NCI-H510A (cell line): ENCODE results near the gene LAMP2.
"Not testable (repeated sequence)": the region's sequence is repeated elsewhere in the genome, so short reads cannot be mapped to it uniquely, and the experiment has no call there.

Source experiments
- DNase-seq: peaks from one replicate; lab custom pipeline; 2025; lab: John Stamatoyannopoulos, UW

LAMP2 gene

DNA sequence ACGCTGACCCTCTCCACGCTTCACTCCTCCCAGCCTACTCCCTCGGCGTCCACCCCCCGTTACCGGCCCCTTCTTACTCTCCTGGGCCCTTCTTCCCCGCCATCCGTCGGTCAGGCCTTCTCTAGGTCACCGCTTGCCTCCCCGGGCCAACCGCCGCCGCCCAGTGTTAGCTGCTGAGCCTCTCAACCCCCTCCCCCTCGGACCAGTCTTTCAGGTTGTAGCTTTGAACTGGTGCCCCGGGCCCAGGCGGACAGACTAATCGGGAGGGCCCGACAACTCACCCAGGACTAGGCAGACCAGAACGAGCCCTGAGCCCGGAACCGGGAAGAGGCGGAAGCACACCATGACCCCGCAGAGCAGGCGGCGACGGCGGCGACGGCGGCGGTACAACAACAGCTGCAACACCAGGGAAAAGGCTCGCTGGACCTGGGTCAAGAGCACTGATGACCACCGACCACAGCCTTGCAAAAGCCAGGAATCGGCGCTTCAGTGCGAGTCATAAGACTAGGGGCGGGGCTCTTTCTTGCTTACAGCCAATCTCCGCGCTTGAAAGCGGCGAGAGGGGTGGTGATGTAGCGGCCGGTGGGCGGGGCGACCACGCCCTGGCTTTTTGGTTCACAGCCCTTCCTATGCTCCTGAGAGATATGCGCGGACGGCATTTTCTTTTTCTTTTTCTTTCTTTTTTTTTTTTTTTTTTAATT is at the start of gene LAMP2:
TSS of gene LAMP2 (minus strand) at position 472 of the 701 bp plus-strand sequence. CDS start at position 345, 127 bp downstream.
- peak; percentile 78 for DNase-seq

DNA sequence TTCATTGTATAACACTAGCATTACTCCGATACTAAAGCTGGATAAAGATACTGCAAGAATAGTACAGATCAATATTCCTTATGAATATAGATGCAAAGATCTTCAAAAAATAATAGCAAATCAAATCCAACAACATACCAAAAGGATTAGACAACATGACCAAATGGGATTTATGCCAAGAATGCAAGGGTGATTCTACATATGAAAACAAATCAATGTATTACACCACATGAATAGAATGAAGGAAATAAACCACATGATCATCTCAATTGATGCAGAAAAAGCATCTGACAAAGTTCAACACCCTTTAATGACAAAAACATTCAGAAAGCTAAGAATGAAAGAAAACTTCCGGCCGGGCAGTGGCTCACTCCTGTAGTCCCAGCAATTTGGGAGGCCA is 48.8 kb upstream of the LAMP2 start:
- no peak for DNase-seq

DNA sequence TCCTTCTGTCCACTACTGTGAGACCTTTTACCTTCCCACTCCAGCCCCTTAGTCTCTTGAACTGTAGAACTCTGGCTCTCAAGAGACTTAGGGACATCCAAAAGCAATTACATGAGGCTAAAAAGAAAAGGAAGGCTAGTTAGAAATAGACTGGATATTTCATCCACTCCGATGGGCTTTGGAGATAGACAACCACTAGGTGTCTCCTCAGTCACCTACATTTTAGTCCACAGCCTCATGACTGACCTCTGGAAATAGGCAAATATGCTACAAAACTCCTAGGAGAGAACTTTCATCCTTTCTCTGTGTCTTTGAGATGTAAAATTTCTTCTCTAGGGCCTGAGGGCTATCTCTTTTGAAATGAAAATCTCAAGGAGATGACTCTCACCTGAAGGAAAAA is 45.1 kb upstream of the LAMP2 start:
- DNase-seq, result no peak

DNA sequence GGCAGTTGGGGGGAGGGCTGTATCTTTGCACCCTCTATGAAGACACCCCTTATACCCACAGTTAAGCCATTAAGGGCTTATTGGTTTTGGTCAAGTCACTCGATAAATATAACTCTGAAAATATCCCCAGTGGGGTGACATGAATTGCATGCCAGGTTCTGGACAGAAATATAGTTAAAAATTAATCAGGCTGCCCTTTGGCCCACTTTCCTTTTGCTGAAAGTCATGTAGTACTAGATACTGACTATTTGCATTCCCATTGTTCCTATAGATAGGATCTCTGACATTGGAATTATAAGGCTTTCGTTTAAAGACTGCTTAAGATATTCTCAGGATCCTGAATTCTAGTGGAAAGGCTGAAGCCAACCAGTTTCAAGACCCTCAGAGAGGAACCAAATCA is 43.5 kb upstream of the LAMP2 start:
- DNase-seq, result no peak

DNA sequence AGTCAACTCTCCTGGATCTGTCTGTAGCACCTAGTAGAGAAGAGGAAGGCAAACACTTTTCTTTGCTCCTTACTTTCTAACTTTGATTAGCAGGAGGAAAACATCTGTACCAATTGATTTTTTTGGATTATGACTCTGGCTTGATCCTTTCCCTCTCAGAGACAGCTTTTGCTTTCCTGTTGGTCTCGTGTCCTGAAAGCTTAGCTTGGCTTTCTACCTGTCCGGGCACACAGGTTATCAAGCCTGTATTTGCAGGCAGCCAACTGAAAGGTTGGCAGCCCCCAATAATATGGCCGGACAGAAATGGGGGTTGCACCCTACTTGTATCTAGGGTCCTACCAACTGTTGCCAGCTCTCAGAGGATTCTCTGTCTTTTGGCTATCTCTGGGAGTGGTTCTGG is 43.1 kb upstream of the LAMP2 start:
- DNase-seq, result no peak

DNA sequence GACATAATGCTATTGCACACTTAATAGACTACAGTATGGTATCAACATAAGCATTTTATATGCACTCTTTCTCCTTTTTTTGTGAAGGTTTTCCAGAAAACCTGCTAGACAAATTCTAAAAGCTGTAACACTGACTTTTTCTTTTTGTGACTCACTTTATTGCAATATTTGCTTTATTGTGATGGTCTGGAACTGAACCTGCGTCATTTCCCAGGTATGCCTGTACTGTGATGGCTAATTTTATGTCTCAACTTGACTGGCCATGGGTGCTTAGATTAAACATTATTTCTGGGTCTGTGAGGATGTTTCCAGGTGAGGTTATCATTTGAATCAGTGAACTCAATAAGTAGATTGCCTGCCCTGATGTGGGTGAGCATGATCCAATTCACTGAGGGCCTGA is 35.5 kb upstream of the LAMP2 start:
- DNase-seq, result no peak

DNA sequence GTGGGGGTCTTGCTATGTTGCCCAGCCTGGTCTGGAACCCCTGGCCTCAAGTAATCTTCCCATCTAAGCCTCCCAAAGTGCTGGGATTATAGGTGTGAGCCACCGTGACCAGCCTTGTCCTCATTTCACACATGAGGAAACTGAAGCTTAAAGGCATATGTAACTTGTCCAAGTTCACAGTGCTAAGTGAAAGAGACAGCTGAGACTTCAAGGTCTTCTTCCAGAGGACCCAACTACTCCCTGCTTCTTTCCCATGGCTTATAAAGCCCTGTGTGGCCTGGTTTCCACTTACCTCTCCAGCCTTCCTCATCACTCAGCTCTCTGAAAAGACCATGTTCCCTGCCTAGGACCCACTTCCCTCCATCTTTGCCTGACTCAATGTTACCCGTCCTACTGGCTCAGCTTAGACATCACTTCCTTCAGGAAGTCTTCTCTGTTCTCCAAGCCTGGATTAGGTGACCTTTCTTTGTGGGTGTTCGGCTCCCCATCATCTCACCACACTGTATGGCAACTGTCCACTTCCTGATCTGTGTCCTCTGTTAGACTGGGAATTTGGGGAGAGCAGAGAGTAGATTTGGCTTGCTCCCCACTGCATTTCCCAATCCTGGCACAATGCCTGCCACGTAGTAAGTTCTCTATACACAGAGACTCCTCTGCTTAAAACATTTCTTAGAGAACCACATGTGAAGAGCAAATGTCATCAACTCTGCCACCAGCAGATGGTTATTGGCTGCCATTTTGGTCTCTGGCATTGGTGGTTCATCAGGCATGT is 30.4 kb upstream of the LAMP2 start:
- DNase-seq, result no peak

DNA sequence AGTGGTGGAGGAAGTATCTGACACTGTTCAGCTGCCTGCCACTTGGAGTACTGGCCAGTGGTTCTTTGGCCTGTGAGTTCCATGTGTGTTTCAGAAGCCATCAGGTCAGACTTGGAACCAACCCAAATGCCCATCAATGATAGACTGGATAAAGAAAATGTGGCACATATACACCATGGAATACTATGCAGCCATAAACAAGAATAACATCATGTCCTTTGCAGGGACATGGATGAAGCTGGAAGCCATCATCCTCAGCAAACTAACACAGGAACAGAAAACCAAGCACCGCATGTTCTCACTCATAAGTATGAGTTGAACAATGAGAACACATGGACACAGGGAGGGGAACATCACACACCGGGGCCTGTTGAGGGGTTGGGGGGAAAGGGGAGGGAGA is 21.0 kb upstream of the LAMP2 start:
- DNase-seq, result not testable (repeated sequence)

DNA sequence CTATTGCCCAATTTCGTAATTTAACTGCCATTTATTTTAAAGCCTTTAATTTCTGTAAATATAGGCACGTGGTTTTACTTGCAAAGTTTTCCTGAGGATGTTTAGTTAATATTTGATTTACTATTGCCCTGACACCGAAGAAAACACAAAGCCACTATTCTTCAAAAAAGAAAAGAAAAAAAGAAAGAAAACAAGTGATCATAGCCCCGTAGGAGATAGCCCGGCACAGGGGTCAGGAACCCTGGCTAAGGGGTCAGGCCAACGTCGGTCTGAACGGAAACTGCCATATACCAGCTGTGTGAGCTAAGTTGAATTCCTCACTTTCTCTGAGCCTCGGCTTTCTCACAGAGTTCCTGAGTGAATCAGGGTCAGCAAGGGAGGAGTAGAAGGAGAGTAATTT is 17.7 kb upstream of the LAMP2 start:
- no peak for DNase-seq

DNA sequence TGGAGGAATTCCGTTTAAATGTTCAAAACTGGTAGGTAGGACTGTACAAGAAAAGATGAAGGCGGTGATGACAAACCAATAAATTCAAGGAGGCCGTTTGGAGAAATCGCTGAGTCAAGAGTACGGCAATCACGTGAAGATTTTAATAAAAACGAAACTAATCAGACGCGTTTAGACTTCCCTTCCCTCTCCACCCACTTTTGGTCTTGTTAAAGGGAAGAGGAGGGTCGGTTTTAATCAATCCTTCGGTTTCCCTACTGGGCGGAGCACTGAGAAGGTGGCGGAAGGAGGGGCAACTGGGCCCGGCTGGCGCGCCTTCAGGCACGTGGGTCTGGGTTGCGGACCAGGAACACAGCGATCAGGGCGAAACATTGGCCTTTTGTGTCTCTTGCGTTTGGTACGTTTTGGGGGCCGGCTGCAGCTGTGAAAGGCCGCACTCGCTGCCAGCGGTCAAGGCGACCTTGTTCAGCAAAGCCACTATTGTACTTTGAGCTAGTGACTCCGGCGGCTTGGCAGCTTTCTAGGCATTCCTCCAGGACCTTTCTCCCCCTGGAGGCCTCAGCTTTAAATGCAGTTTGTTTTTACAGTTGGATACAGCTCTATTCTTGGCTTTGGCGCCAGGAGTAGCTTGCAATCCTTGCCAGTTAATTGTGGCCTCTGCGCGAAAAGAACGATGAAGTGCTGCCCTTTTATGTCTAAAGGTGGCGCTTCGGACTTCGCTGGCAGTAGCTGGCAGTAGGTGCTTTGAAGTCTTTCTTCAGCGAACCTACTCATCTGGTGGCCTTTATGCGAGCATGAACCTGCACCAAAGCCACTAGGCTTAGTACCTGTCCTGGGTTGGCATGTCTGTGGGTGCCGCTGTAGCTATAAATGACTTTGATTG is 16.8 kb upstream of the LAMP2 start:
- DNase-seq, result peak; percentile 78

DNA sequence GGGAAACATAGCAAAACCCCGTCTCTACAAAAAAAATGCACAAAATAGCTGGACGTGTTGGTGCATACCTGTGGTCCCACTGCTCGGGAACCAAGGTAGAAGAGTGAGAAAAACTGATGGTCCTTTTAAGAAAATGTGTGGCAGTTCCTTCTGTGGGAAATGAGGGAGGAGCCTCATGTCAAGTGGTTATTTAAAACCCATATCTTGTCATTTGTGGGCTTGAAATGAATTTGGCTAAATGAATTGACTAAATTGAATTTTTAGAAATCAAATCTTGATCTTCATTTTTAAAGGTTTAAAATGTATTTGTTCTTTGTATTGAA is 16.2 kb upstream of the LAMP2 start:
- no peak for DNase-seq

DNA sequence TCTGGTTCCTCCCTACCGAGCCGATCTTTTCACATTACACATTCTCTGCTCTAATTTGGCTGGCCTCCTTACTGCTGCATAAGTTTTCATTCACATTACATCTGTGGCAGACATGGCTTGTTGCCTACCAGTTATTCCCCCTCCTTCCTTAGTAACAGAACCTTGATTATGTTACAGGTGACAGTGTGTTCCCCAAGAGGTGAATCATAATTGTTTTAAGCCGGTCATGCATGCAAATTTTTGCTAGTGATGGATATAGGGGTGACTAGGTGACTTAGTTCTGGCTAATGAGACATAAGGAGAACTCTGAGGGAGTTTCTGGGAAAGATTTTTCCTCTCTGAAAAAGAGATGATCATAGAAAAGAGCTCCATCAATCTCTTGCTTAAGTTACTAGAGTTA is 8.4 kb upstream of the LAMP2 start:
- DNase-seq, result no peak

DNA sequence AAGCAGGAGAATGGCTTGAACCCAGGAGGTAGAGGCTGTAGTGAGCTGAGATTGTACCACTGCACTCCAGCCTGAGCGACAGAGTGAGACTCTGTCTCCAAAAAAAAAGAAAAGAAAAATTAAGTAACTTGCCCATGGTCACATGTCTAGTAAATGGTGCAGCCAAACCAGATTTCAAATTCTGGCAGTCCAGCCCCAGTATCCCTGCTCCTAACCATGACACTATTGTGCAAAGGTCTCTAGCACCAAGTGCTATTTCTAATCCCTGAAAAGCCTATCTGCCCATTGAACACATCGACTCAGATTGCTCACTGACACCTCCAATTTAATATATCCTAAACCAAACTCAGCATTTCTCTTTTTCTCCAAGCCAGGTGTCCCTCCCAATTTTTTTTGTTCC is 7.6 kb upstream of the LAMP2 start:
- no peak for DNase-seq

DNA sequence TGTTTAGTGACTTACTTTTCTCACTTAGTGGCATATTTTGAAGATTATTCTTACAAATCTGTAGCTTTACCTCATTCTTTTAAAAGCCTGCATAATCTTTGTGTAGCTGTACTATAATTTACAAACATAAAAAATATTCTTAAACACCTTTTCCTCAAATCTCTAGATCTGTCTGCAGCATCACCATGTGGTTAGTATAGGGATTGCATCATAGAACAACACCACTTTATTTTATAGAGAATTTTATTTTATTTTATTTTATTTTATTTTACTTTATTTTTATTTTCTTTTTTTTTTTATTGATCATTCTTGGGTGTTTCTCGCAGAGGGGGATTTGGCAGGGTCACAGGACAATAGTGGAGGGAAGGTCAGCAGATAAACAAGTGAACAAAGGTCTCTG is 6.4 kb upstream of the LAMP2 start:
- DNase-seq, result not testable (repeated sequence)

DNA sequence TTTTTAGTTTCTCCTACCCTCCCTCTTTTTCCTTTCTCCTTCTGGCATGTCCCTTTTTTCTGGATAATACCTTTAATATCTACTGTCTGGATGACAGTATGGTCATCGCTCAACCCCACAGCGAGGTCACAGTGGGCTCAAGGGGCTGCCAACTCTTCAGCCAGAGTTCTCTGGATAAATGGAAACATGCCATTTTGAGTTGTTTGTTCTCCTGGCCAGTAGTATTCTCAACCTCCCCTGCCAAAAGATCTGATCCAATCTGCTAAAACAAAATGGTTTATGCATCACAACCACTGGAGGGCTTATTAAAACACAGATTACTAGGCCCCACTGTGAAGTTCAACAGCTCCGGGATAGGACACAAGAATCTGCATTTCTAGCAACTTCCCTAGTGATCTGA is 5.0 kb upstream of the LAMP2 start:
- DNase-seq, result no peak

DNA sequence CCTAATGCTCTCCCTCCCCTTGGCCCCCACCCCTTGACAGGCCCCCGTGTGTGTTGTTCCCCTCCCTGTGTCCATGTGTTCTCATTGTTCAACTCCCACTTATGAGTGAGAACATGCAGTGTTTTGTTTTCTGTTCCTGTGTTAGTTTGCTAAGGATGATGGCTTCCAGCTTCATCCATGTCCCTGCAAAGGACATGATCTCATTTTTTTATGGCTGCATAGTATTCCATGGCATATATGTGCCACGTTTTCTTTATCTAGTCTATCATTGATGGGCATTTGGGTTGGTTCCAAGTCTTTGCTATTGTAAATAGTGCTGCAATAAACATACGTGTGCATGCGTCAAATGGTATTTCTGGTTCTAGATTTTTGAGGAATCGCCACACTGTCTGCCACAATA is 561 bp upstream of the LAMP2 start:
- not testable (repeated sequence) for DNase-seq

DNA sequence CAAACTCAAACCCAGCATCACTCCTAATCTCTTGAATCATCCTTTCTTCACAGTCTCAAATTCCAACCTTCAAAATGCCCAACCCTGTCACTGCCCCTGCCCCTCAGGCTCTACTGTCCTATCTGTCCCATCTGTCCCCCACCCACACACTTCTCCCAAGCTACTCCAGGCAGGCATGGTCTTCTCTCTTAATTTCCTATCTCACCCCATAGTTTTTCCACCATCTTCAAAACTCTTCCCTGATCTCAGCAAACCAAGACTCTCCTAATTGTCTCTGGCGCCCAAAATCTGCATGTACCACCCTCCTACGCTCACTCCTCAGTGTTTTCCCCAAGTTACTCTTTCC is 644 bp downstream of the LAMP2 start:
- no peak for DNase-seq

DNA sequence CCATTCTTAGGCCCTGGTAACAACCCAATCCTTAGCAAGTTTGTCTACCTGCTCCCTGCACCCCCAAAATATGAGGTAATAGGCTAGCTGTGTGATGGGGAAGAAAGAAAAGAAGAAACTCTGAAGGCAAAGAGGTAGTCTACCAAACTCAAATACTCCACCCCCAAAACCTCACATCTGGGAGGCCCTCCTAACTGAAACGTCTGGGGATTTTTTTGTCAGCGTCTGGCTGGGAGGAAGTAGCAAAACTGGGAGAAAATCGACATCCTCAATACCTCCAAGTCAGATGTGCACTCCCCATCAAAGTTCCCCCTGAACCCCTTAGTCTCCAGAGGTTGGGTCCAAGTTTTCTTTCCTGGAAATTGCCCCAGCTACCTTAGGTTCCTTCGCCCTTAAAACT is 1.0 kb downstream of the LAMP2 start:
- DNase-seq, result no peak

DNA sequence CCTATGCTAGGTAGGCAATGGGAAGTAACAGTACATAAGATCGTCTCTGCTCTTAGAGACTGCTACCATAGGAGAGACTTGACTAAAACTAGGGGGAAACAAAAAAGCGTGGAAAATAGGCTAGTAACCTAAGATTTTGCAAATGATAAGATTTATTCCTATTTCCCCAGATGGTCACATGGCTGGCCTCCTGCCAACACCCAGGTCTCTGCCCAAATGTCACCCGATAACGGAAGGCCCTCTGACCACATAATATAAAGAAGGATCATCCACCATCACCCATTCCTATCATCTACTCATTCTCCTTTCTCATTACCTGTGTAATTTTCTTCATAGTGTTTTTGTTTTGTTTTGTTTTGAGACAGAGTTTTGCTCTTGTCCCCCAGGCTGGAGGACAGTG is 4.7 kb downstream of the LAMP2 start:
- DNase-seq, result no peak

DNA sequence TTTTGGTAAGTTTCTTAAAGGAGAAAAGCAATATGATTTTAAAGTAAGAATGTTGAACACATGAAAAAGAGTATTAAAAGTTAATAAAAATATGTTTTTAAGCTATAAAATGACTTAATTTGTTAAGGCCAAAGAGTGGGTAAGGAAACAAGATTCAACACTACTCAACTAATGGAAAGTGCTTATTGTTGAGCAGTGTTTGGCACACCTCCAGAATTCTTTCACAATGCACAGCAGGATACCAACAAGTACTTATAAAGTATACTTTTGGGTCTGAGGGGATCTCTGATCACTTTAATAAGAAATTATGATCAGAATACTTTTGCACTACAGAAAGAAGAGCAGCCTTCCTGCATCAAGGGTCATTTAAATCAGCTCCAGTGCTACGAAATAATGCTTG is 5.9 kb downstream of the LAMP2 start:
- no peak for DNase-seq

DNA sequence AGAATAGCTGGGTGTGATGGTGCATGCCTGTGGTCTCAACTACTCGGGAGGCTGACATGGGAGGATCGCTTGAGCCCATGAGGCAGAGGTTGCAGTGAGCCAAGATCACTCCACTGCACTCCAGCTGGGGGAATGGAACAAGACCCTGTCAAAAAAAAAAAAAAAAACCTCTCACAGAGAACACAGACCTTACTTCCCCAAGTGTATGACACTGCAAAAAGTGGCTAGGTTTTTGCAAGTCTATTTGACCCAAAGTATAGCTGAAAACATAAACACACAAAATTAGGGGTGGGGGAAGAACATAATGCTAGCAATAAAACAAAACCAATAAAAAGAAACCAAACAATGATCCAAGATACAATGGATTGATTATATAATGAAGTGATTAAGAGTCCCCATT is 6.7 kb downstream of the LAMP2 start:
- no peak for DNase-seq

DNA sequence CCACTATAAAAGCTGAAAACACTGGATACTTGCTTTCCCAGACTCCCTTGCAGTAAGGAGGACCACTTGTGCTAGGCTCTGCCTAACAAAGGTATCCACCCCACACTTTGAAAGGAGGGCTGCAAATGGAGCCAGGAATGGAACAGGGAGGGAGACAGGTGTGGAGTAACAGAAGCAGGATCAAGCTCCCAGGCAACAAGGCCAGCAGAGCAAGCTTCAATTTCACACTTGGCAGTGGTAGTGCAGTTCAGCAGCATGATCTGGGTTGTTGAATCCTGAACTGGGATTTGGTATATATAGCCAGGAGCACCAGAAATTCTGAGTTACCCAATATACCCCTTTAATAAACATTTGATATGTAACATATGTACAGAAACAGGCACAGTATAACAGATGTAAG is 9.8 kb downstream of the LAMP2 start:
- DNase-seq, result no peak

DNA sequence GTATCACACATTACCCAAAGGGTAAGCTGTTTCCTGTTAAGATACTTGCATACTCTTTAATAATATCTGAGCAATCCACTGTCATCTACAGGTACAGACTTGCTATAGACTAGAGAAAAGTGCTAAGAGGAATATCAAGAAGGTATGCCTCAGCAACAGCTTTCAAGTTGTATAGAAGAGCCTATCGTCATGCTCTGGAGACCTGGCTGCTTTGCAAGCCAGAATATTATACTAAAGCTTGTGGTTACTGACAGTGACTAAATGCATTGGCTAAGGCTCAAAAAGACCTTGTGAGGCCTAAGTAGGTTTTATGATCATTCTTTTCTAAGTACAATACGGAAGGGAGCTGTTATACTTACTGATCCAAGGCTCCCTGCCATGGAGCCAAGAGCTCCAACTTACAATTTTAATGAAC is 11.3 kb downstream of the LAMP2 start:
- DNase-seq, result no peak
